Stimulated activated CD4-positive, alpha-beta T cell treated with anti-CD3 and anti-CD28 coated beads, Interleukin-4, amount 100 ng/mL, for 1 hour (primary cell): ENCODE results near the gene RHEBL1.
"Not testable (repeated sequence)": the region's sequence is repeated elsewhere in the genome, so short reads cannot be mapped to it uniquely, and the experiment has no call there.

Experiments used
- DNase-seq: peaks from one replicate; pipeline ENCODE4 v3.0.0-alpha.2; 2020

The RHEBL1 gene

DNA sequence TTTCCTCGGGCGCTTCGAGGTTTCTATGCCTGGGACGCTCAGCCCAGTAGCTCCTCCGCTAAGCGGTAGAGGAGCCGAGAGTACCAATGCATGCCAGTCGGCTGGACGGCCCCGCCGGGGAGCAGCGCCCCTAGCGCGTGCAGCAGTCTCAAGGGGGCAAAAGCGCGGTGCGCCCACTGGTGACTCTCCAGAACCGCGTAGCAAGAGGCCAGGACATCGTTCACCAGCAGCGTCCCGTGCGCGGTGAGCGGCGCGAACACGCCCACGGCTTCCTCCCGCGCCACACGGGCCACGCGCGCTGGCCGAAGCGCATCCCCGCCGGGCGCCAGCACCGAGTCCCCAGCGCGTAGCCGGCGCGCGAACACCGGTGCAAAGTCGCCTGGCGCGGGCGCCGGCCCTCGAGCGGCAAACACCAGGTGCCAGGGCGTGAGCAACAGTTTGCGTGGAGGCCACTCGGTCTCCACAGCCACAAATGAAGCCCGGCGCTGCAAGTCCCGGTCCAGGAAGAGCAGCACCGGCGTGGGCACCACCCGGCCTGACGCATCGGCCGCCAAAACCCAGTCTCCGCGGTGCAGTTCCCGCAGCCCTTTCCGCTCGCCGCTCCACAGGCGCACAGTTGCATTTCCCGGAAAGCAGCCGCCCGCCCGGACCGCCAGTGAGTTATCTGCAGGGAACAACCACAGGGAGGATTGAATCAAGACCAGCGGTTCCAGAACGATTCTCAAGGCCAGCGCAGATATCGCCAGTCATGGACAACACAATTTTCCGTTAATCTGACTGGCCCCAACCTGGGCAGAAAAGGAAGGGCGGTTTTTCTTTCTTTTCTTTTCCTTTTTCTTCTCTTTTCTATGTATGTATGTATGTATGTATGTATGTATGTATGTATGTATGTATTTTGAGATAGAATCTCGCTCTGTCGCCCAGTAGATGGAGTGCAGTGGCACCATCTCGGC, 20.3 kb upstream of the RHEBL1 start:
- peak; percentile 45 for DNase-seq

DNA sequence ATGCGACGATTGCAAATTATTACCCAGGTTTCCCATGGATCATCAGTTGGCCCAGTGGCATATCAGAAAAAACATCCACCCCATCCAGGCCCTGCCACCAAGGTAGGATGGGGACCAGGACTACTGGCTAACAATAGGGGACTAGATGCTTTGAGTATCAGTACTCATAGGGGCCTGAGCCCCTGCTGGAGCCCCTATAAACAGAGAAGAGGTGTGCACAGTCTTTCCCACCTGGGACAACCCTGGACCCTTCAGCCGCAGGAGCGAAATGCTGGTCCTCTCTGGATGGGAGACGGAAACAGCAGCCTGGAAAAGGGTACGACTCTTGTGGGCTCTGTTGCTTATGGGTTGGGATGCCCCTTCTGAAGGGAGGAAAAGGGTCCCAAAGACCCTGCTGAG, 19.2 kb upstream of the RHEBL1 start:
- no peak for DNase-seq

DNA sequence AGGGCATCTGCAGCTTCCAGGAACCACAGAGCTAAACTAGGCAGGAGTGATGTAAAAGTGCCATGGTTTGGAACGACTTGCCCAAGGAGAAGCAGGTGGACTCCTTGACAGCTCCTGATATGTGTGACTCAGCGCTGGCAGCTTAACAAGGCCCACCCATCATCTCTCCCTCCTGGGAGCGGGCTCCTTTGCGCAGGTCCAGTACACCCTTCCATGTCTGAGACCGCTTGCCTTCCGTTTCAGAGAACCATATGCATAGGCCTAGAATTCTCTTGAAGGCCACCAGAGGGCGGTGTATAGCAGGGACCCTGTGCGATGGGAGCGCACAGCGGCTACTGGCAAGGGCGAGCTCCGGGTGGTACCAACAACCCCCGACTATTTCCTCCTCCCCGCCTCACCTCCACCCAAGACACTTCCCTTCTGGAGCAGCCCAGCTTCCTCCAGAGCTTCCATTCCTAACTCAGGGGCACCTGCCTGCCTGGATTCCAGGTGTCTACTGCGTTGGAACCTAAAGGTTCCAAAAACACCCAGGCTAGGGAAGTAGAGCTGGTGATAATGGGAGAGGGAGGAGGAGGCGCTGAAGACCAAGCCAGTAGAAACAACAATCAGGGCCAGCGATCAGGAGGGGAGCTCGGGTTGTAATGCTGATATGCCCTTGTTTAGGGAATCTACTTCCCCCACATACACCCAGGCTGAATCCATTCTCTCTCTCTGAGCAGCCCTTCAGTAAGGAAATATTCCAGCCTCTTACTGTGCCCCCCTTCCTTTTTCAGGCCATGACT, 18.6 kb upstream of the RHEBL1 start:
- DNase-seq: peak; percentile 59

DNA sequence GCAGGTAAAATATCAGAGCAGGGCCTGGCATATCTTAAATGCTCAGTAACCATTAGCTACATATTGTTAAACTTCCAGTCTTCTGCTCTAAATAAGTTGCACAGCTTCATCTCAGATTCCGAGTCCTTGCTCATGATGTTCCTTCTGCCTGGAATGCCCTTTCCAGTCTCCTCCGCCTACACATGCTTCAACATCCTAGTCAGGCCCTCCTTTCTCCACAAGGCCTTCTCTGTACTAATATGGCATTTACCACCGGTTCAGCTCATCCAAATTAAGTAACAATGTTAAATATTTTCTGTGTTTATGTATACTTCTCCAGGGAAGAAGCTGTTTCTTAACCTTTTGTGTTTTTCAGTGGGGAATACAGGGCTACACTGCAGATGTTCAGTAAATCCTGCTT, 16.3 kb upstream of the RHEBL1 start:
- DNase-seq: no peak

DNA sequence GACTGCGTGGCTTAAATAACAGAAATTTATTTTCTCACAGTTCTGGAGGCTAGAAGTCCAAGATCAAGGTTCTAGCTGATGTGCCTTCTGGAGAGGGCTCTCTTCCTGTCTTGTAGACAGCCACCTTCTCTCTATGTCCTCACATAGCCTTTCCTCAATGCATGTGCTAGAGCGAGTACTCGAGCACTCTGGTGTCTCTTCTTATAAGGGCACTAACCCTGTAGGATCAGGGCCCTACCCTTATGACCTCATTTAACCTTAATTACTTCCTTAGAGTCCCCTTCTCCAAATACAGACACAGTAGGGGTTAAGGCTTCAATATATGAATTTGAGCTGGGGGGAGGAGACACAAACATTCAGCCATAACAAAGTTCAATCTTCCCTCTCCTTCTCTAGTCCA, 14.7 kb upstream of the RHEBL1 start:
- no peak for DNase-seq

DNA sequence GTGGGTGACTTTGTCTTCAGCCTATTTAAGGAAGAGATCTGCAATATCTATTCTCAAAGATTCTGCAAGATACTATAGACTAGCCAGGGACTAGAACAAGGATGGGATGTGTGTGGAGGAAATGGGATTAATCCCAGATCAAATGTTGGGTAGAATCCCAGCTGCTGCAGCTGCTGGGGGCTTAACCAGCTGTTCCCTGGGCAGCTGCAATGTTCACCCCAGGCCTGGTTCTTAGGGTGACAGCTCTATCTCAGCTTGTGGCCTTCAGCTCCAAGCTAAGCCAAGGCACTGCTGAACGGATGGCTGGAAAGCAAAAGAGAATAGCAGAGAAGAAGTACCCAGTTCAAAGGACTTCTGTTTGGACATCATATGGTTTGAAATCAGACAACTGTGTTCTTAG, 10.0 kb upstream of the RHEBL1 start:
- no peak for DNase-seq

DNA sequence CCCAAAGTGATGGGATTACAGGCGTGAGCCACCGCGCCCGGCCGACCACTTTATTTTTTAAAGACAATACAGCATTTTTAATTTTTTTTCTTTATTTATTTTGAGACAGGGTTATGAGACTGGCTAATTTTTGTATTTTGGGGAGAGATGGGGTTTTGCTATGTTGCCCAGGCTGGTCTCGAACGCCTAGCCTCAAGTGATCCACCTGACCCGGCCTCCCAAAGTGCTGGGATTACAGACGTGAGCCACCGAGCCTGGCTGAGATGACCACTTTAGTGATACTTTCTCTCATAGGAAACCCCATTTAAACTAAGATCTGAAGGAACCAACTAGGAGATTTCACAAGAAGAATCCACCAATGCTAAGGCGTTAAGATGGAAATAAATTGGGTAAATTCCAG, 1.2 kb upstream of the RHEBL1 start:
- no peak for DNase-seq

DNA sequence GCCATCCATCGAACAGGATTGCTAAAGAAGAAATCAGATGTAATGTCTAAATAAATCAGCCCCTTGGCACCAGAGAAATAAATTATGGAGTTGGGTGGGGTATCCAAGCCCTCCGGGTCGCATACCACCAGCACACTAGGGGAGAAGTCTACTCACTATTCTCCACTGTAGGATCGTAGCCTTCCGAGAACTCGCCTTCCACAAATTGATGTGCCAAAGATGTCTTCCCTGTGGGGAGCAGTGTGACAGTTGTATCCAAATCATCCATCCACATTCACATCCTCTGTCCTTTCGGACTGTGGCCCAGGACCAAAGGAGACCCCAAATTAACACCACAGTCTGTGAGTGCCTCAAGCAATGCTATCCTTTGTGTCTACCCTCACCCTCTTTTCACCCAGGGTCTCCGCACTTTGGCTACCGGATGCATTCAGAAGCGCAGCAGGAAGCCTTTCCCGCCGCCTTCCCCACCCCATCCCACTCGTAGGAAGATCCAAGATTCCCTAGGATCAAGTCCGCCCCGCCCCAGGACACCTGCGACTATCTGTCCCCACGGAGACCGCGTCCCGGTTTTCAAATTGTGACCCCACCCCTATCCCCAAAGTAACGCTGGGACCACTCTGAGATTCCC, 786 bp downstream of the RHEBL1 start:
- no peak for DNase-seq

DNA sequence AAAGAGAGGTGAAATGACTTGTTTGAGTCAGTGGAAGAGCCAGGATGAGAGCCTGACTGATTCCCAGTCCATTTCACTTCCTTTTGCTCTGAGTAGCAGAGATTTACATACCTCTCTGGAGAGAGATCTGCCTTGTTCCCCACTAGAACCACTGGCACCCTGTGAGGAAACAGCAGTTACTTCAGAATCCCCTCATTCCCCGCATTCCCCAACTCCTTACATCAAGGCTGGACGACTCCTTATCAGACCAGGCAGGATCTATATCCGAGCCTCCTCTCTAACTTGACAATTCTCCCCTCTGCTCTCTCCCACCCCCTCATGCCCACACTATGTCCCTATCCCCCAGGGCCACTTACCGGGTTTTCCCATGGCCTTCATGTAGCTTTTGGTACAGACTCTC, 3.7 kb downstream of the RHEBL1 start:
- DNase-seq: no peak

DNA sequence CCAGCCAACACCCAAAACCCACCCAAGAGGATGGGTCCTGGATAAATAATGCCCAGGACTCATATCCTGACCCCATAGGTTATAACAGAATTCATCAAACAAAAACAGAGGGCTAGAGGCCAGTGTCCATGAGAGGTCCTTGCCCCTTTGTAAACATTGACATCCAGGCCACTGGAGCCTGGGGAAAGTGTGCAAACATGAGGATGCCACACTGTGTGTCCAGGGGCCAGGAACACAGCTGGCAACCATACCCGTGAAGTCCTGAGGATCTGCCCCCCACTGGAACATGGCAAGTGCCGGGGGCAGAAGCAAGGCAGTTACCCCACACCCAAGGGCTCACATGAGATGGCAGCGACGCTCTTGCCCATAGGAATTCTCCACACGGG, 5.0 kb downstream of the RHEBL1 start:
- no peak for DNase-seq

DNA sequence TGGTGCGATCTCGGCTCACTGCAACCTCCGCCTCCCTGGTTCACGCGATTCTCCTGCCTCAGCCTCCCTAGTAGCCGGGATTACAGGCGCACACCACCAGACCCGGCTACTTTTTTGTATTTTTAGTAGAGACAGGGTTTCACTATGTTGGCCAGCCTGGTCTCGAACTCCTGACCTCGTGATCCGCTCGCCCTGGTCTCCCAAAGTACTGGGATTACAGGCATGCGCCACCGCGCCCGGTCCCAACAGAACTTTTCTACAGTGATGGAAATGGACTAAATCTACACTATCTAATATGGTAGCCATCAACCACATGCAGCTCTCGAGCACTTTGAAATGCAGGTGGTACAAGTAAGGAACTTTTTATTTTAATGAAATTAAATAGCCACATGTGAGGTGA, 7.9 kb downstream of the RHEBL1 start:
- DNase-seq: not testable (repeated sequence)

DNA sequence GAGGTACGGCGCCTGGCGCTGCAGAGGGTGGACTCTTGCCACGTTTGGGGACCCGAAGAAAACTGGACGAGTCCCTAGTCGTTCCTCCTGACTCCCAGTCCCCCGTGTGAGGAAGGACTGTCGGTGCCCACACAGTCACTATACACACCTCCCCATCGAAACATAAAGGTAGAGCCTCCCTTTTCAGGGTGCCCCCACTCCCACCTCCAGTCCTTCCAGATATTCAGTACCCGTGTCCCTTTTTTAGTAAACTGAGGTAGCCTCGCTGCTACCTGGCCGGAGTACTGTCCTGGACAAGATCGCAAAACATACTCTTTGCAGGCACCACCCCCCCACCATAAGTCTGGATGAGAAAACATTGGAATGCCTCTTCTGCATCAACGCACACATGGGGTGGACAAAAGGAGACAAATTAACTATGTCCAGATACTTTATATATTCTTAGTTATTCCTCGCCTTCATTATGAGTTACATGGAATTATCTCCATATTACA, 8.6 kb downstream of the RHEBL1 start:
- no peak for DNase-seq

DNA sequence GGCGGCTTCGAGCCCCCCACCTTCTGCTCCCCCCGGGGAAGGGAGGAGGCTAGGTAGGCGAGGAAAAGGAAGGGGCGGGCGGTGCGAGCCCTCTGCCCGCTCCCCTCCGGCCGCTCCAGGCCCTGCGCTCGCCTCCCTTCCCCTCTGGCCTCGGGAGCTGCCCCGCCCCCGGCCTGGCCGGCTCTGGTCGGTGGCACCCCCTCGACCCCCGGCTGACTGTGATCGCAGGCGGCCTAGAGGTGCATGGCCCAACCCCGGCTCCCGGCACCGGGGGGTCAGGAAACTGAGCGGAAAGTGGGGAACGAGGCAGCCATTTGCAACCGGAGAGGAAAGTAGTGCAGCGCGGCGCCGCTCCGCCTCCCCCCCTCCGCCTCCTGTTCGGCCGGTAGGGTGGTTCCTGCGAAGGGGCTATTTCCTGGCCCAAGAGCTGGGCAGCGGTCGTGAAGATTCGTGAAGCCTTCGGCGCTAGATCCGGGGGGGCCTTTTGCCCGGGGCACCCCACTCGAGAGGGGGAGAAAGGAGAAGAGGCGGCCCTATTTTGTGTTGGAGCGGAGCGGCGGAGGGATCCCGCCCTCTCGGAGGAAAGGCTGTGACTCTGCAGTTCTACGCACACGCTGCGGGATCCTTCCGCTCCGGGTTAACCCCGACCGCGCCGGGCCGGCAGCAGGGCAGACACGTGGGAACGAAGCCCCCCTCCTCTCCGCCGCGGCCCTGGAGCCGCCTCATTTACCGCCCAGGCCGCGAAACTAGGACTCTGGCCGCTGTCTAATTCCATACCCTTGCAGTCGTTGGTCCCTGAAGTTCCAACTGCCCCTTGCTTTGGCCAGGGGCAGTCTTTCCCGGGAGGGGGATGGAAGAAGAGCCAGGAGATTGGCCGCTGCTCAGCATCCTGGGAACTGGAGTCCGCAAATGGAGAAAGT, 9.3 kb downstream of the RHEBL1 start, which contains the start of gene KMT2D:
Gene KMT2D, minus strand, starts transcription at position 558 of the 920 bp plus-strand sequence. CDS start 5,470 bp downstream, outside the sequence.
- peak; percentile 90 for DNase-seq

DNA sequence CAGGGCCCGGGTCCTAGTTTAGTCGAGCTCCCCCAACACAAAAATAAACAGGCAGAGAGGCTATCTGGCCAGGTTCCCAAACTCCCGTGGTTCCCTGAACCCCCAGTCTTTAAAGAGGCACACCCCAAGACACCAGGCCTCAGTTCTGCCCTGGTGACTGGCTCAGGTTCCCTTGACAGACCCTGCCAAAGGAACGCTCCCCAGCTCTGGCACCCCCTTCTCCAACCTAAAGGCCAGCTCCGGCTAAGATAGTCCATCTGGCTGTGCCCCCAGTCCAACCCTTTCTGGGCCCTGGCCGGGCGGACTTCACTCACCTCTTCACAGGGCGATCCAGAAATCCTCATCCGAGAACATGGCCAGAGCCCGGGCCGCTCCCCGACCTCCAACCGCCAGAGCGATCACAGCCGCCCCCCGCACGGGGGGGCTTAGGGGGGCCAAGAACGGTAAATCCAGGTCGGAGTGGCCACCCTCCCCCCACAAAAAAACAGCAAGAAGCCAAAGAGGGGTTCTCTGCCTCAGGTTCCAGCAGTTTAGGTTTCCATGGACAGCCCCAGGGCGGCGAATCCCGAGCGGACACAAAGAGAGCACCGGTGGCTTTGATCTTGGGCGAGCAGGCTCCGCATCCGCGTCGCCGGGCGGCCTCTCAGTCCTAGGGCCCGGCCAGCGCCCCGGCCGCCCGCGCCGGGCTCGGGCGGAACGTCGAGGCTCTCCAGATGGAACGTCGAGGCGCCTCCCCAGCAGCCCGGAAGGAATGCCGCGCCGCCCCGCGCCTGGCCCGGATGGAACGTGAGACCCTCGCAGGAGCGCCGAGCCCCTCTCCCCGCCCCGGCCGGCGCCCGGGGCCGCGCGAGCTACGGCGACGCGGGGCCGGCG, 10.2 kb downstream of the RHEBL1 start:
- DNase-seq: peak; percentile 23

DNA sequence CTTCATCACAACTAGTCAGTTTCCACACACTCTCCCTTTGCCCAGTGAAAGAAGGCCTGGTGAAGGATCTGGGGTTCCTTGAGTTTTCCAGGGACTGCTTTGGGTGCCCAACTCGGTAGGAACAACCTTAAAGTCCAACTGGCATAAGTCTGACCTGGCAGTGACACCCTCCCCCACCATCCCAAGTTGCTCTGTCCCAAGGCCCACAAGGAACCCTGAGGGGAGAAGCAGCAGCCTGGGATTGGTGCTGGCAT, 10.8 kb downstream of the RHEBL1 start:
- no peak for DNase-seq

DNA sequence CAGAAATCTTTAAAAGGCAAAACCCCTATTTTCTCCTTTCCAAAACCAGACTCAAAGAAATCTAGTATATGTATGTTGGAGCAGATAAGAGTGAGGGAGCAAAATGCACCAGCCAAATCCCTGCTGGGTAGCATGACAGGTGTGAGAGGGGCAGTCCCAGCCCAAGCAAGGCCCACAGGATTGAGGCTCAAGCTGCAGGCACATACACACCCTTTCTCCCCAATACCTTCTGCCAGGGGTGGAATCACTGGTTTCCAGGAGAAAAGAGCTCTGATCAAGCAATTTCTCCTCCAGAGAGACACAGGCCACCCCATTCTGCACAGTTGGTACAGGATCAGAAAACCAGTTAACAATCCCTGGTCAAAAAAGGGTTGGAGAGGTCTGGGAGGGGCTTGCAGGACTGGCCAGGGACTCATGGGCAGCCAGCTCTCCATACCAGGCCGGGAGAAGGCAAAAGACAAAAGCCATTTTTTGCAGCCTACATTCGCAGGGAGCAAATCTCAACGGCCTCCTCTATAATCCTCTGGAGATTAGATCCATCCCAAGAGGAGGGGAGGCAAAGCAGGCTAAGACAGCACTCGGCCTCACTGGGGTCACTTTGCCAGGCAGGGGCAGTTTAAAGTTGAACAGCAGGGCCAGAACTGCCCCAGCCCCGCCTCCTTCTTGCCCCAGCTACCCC, 11.3 kb downstream of the RHEBL1 start:
- no peak for DNase-seq

DNA sequence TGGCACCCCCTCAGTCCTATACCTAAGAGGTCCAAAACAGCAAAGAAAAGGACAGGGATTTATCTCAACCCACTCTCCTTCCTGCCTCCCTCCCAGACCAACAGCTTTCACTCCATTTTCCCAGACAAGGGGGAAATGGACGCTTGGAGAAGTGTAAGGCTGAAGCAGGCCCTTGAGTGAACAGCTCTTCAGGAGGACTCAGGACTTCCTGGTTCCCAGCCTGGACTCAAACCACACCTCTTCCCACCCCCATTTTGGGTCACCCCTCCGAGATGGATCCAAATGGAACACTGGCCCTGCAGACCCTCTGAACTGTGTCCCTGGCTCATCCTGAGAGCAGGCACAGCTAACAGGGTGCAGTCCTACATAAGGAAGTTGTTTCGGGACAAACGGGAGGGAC, 11.9 kb downstream of the RHEBL1 start:
- DNase-seq: no peak

DNA sequence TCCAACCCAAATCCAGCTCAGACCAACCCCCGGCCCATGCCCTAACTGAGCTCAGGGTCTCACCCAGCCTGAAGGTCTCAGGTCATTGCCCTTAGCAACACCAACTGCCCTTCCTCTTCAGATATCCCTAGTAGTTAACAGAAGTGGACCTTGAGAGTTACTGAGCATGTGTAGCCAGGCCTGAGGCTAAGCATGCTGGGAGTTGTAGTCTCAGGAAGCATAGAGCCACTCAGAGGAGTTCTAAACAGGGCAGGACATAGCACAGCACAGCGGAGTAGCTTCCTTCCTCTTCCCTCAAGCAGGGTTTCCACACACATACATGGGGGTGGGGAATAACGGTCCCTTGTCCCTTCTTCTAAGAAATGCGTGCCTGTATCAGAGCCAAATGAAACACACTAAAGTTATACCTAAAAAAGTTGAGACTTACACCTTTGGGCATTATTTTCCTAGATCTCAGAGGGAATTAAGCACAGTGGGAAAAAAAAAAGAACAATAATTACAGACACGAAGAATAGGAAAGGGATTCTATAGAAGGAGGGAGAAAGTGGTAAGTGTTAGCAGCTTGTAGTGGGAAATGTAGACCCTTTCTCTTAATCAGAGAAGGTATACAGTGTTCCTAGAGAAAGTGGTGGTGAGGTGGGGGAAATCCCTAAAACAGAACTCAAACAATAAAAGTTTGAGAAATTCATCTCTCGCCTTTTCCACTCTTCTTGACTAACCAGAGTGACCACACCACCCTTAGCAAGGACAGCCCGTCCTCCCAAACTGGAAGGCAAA, 13.6 kb downstream of the RHEBL1 start:
- DNase-seq: peak; percentile 22

DNA sequence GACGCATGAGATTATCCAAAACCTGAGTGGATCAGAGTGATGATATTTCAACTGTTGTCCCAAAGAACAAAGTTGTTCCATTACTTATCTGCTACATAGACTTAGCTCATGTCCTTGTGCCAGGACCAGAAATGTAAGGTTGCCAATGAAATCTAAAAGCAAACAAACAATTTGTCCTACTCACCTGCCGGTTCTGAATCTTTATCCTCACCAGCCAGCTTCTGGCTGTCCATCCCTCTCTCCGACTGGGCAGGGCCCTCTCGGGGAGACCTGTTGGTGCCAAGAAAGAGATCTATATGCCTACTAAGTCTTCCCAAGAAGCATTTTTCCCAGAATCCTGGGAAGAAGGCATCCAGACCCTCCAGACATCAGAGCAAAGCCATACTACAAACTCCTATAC, 14.7 kb downstream of the RHEBL1 start:
- DNase-seq: no peak

DNA sequence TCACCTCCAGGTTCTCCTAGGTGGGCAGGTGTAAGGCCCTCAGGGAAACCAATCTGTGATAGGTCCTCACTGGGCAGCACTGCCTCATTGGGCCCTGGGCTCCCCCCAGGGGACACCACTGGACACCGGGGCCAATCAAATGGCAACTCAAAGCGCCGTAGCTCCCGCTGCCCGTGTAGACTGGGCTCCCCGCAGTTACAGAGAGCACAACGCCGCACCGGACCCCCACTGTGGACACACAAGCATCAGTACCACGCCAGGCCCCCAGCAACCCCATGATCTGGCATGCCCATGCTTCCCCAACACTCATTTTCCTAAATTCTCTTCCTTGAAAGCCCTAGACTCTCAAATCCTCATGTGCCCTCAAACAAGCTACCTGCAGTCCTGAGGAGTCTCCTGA, 15.3 kb downstream of the RHEBL1 start:
- DNase-seq: no peak
